Activated naive CD8-positive, alpha-beta T cell treated with anti-CD3 and anti-CD28 coated beads, Interleukin-2, amount 50 U/mL, for 16 hours (primary cell): ENCODE data around the gene ZNF282.

Experiments used
- DNase-seq: peaks from one replicate; pipeline ENCODE4 v3.0.0-alpha.2; 2020; ENCODE audit warnings: low read depth, low spot score

ZNF282 gene

GRCh38 chr7:149191851-149192250 is 3.5 kb upstream of the ZNF282 start:
- DNase-seq = no peak

GRCh38 chr7:149194799-149195179 is 557 bp upstream of the ZNF282 start:
- DNase-seq = no peak

GRCh38 chr7:149196151-149196704 is 882 bp downstream of the ZNF282 start:
- no peak for DNase-seq

GRCh38 chr7:149196705-149197171 is 1.4 kb downstream of the ZNF282 start:
- no peak for DNase-seq

GRCh38 chr7:149197675-149198074 is 2.3 kb downstream of the ZNF282 start:
- no peak for DNase-seq

GRCh38 chr7:149198161-149198816 is 2.9 kb downstream of the ZNF282 start:
- DNase-seq = no peak

- no peak for DNase-seq
These were observed 4.1 kb downstream of the ZNF282 start for GRCh38 chr7:149199234-149199995.

GRCh38 chr7:149202831-149203231 is 7.5 kb downstream of the ZNF282 start:
- no peak for DNase-seq

- no peak for DNase-seq
These were observed 10.5 kb downstream of the ZNF282 start for GRCh38 chr7:149205690-149206381.

- no peak for DNase-seq
These were observed 12.1 kb downstream of the ZNF282 start for GRCh38 chr7:149207324-149208035.

- DNase-seq = peak; percentile 29
These were observed 14.3 kb downstream of the ZNF282 start for GRCh38 chr7:149209518-149210269.

GRCh38 chr7:149210551-149210950 is 15.2 kb downstream of the ZNF282 start:
- no peak for DNase-seq

GRCh38 chr7:149214020-149214720 is 18.8 kb downstream of the ZNF282 start:
- no peak for DNase-seq

GRCh38 chr7:149216402-149216801 is 21.1 kb downstream of the ZNF282 start:
- no peak for DNase-seq

- no peak for DNase-seq
These were observed 22.2 kb downstream of the ZNF282 start for GRCh38 chr7:149217570-149217969.

GRCh38 chr7:149218469-149219420 is 23.4 kb downstream of the ZNF282 start:
- DNase-seq = no peak

GRCh38 chr7:149220534-149220933 is 25.2 kb downstream of the ZNF282 start:
- no peak for DNase-seq

GRCh38 chr7:149223176-149223575 is 27.8 kb downstream of the ZNF282 start:
- no peak for DNase-seq

- no peak for DNase-seq
These were observed 28.4 kb downstream of the ZNF282 start for GRCh38 chr7:149223761-149224160.
